ENCODE measurements around the gene DPP10.

DNA sequence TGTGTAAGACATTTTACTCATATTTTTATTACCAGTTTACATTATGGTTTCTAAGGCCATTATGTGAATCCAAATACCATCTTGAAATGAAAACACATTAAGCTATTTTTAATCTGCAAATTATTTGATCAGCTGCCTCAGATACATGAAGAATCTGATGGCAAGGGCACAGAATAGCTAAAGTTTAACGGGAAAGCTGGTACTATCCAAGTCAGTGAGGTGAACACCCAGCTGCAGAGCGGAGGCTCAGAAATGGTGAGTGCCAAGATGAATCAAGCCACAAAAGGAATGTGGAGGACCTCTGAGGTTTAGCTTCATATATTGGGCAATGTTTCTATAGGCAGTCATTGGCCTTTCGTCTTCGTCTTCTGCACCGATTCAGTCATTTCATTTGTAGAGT is 75.1 kb downstream of the DPP10 start:
- TF ChIP-seq EZH2phosphoT487 (IDR thresholded peaks at IDR 0.05) = no peak
- TF ChIP-seq, protein P1, sequence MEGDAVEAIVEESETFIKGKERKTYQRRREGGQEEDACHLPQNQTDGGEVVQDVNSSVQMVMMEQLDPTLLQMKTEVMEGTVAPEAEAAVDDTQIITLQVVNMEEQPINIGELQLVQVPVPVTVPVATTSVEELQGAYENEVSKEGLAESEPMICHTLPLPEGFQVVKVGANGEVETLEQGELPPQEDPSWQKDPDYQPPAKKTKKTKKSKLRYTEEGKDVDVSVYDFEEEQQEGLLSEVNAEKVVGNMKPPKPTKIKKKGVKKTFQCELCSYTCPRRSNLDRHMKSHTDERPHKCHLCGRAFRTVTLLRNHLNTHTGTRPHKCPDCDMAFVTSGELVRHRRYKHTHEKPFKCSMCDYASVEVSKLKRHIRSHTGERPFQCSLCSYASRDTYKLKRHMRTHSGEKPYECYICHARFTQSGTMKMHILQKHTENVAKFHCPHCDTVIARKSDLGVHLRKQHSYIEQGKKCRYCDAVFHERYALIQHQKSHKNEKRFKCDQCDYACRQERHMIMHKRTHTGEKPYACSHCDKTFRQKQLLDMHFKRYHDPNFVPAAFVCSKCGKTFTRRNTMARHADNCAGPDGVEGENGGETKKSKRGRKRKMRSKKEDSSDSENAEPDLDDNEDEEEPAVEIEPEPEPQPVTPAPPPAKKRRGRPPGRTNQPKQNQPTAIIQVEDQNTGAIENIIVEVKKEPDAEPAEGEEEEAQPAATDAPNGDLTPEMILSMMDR (IDR thresholded peaks at IDR 0.05) = no peak
- no peak for TF ChIP-seq EZH2 (IDR thresholded peaks at IDR 0.05)

Data from neural progenitor cell (in vitro differentiated cells).